ENCODE data around the gene HMG20B.
"Not testable (repeated sequence)": the region's sequence is repeated elsewhere in the genome, so short reads cannot be mapped to it uniquely, and the experiment has no call there.

The HMG20B gene

GRCh38 chr19:3556978-3557460 is 15.7 kb upstream of the HMG20B start:
- peak in 1 of 2 experiments; percentile 40 for DNase-seq

- DNase-seq, result peak; percentile 47 to 94
Measured at GRCh38 chr19:3557461-3558248, 15.1 kb upstream of the HMG20B start, which contains the start of gene MFSD12. TSS of gene MFSD12 (minus strand) at chr19:3557586. CDS start at chr19:3557403, 183 bp downstream.

- DNase-seq, result no peak
Measured at GRCh38 chr19:3563709-3564524, 8.8 kb upstream of the HMG20B start.

- DNase-seq, result no peak
Measured at GRCh38 chr19:3565139-3565538, 7.6 kb upstream of the HMG20B start.

- not testable (repeated sequence) for DNase-seq
Measured at GRCh38 chr19:3570042-3570441, 2.7 kb upstream of the HMG20B start.

GRCh38 chr19:3570606-3571011 is 2.1 kb upstream of the HMG20B start:
- DNase-seq, result no peak

GRCh38 chr19:3572132-3572854 is 451 bp upstream of the HMG20B start:
- peak; percentile 95 to 98 for DNase-seq

GRCh38 chr19:3573162-3573857 is 566 bp downstream of the HMG20B start:
- DNase-seq, result peak in 1 of 2 experiments; percentile 50

GRCh38 chr19:3573858-3574637 is 1.3 kb downstream of the HMG20B start:
- peak; percentile 86 to 97 for DNase-seq

GRCh38 chr19:3575260-3575741 is 2.6 kb downstream of the HMG20B start:
- DNase-seq, result peak in 1 of 2 experiments; percentile 23

GRCh38 chr19:3575949-3576673 is 3.4 kb downstream of the HMG20B start:
- no peak for DNase-seq

- DNase-seq, result no peak
Measured at GRCh38 chr19:3576696-3577443, 4.1 kb downstream of the HMG20B start.

GRCh38 chr19:3577723-3578344 is 5.1 kb downstream of the HMG20B start:
- no peak for DNase-seq

- DNase-seq, result no peak
Measured at GRCh38 chr19:3578390-3578789, 5.6 kb downstream of the HMG20B start.

- no peak for DNase-seq
Measured at GRCh38 chr19:3580156-3580934, 7.6 kb downstream of the HMG20B start.

- not testable (repeated sequence) for DNase-seq
Measured at GRCh38 chr19:3581792-3582191, 9.0 kb downstream of the HMG20B start.

GRCh38 chr19:3584036-3584802 is 11.5 kb downstream of the HMG20B start:
- not testable (repeated sequence) for DNase-seq
